Measurements from ENCODE around the gene GDPD2. TPM values are rescaled to one million over a fixed set of nuclear protein-coding genes. Genes with fewer than 3 reads are reported as not detected.
A peak's percentile ranks its signal among the peaks of the same experiment; 100 is the strongest.

Gene GDPD2
- total and polyA plus RNA-seq, 3 experiments from 2014 or later, result 0.09 TPM; not detected in 2

GRCh38 chrX:70433848-70434351 lies 10.8 kb downstream of the GDPD2 start:
- Histone ChIP-seq H3K4me3 (ENCODE audit: low read length) (peak overlapping the region; percentile 70), H3K9me3 (ENCODE audit: low read length) (no peaks in the 10 kb centered on the region), H3K4me1 (ENCODE audit: insufficient read depth, low read length) (peaks cover 4% of the 10 kb centered on the region), H3K27ac (ENCODE audit: low read depth, low read length) (peak overlapping the region; percentile 79), H3K36me3 (ENCODE audit: insufficient read depth, low read length) (no peaks in the 10 kb centered on the region), H3K27me3 (ENCODE audit: insufficient read depth, low read length, poor library complexity, severe bottlenecking) (no peaks in the 10 kb centered on the region)
- peak overlapping the region; percentile 88 to 97 (median 96) for H3K27ac Mint-ChIP-seq
- ChIA-PET CTCF (interaction anchor here (0.9 to 3.7 kb wide), 10 partner anchors 9 to 301 kb away, joined by 3 to 26 read pairs (median 6); partner anchors contain the start of genes DLG3 and IGBP1), POLR2A (interaction anchor here (0.5 to 1.8 kb wide), 4 partner anchors 18 to 300 kb away, joined by 3 to 10 read pairs (median 4); partner anchors contain the start of gene IGBP1)
- H3K9me3 Mint-ChIP-seq, result no peaks in the 10 kb centered on the region
- H3K4me1 Mint-ChIP-seq, result peaks cover 14 to 32% (median 15%) of the 10 kb centered on the region in 3 donors
- peaks cover 0 to 11% of the 10 kb centered on the region in 2 donors for H3K27me3 Mint-ChIP-seq
- peak; percentile 67 to 83 (median 72) for DNase-seq
- peak overlapping the region; percentile 90 to 99 (median 92) for H3K4me3 Mint-ChIP-seq
- peaks cover 0 to 5% (median 0%) of the 10 kb centered on the region in 3 donors for H3K36me3 Mint-ChIP-seq

GRCh38 chrX:70434352-70434866 lies 11.3 kb downstream of the GDPD2 start:
- H3K27ac ChIP-seq (ENCODE audit: low read depth, low read length), result peak overlapping the region; percentile 79
- no peaks in the 10 kb centered on the region for H3K9me3 Mint-ChIP-seq
- peak in 4 of 5 donors; percentile 26 to 69 (median 59) for DNase-seq
- H3K4me1 Mint-ChIP-seq, result peaks cover 19 to 37% (median 20%) of the 10 kb centered on the region in 3 donors
- peaks cover 0 to 5% (median 0%) of the 10 kb centered on the region in 3 donors for H3K36me3 Mint-ChIP-seq
- H3K36me3 ChIP-seq (ENCODE audit: insufficient read depth, low read length), result no peaks in the 10 kb centered on the region
- POLR2A ChIA-PET, result interaction anchor here (0.8 to 1.8 kb wide), 3 partner anchors 10 to 301 kb away, joined by 4 to 10 read pairs (median 8); partner anchors contain the start of genes DLG3 and IGBP1
- H3K4me3 ChIP-seq (ENCODE audit: low read length), result peak overlapping the region; percentile 70
- CTCF ChIA-PET, result interaction anchor here (1.1 to 3.7 kb wide), 8 partner anchors 8 to 301 kb away, joined by 3 to 26 read pairs (median 8); partner anchors contain the start of genes DLG3 and IGBP1
- H3K27me3 ChIP-seq (ENCODE audit: insufficient read depth, low read length, poor library complexity, severe bottlenecking), result no peaks in the 10 kb centered on the region
- H3K27me3 Mint-ChIP-seq, result peaks cover 2 to 14% of the 10 kb centered on the region in 2 donors
- peak overlapping the region; percentile 88 to 97 (median 96) for H3K27ac Mint-ChIP-seq
- peak overlapping the region; percentile 90 to 99 (median 92) for H3K4me3 Mint-ChIP-seq
- H3K9me3 ChIP-seq (ENCODE audit: low read length), result no peaks in the 10 kb centered on the region
- peaks cover 4% of the 10 kb centered on the region for H3K4me1 ChIP-seq (ENCODE audit: insufficient read depth, low read length)

DNA sequence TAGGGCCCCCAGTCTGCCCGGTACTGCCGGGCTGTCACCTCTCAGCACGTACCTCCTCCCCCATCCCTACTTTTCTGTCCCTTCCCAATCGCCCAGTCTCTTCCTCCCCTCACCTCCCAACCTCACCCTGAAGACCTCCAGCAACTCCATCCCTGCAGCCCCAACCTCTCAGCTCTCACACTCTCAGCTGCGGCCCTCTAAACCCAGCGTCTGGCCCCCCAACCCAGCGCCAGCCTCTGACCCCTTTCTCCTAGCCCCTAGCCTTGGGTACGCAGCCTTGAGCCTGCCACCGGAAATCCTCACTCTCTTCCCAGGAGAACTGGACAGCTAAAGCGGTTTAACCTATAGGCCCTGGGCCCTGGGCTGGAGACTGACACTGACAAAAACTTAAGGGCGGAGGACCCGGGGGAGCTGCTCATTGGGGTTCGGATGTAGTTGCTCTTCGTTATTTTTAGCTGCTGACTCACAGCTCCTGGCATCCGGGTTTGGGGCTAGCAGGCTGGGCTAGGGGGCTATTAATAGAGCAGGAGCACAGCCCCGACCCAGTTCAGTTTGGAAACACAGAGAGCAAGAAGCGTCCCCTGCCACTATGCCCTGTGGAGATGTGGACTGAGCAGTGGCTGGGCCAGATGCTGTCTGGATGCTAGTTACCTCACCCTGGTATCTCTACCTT lies 11.9 kb downstream of the GDPD2 start:
- Mint-ChIP-seq H3K4me1 (peaks cover 20 to 38% (median 21%) of the 10 kb centered on the region in 3 donors), H3K27ac (peak overlapping the region; percentile 80 to 95 (median 86)), H3K9me3 (no peaks in the 10 kb centered on the region), H3K36me3 (peaks cover 0 to 5% (median 0%) of the 10 kb centered on the region in 3 donors), H3K27me3 (peaks cover 3 to 16% of the 10 kb centered on the region in 2 donors), H3K4me3 (peak overlapping the region; percentile 82 to 97 (median 91))
- H3K36me3 ChIP-seq (ENCODE audit: insufficient read depth, low read length), result no peaks in the 10 kb centered on the region
- H3K4me3 ChIP-seq (ENCODE audit: low read length), result peak overlapping the region; percentile 70
- H3K27me3 ChIP-seq (ENCODE audit: insufficient read depth, low read length, poor library complexity, severe bottlenecking), result no peaks in the 10 kb centered on the region
- peak in 2 of 5 donors; percentile 12 to 63 for DNase-seq
- POLR2A ChIA-PET, result interaction anchor here (1.8 kb wide), 2 partner anchors 10 to 17 kb away, joined by 8 to 10 read pairs; partner anchors contain the start of gene DLG3
- H3K9me3 ChIP-seq (ENCODE audit: low read length), result no peaks in the 10 kb centered on the region
- peaks cover 4% of the 10 kb centered on the region for H3K4me1 ChIP-seq (ENCODE audit: insufficient read depth, low read length)
- CTCF ChIA-PET, result interaction anchor here (0.6 to 3.7 kb wide), 6 partner anchors 8 to 302 kb away, joined by 3 to 26 read pairs (median 8); partner anchors contain the start of genes DLG3 and IGBP1
- H3K27ac ChIP-seq (ENCODE audit: low read depth, low read length), result peak overlapping the region; percentile 79

GRCh38 chrX:70436343-70436742 lies 13.2 kb downstream of the GDPD2 start:
- no peaks in the 10 kb centered on the region for H3K9me3 Mint-ChIP-seq
- H3K4me1 ChIP-seq (ENCODE audit: insufficient read depth, low read length), result peaks cover 4% of the 10 kb centered on the region
- peaks cover 0 to 5% (median 0%) of the 10 kb centered on the region in 3 donors for H3K36me3 Mint-ChIP-seq
- peak overlapping the region in 1 of 7 donors; percentile 76 for H3K4me3 Mint-ChIP-seq
- H3K27ac ChIP-seq (ENCODE audit: low read depth, low read length), result no peak overlapping the region
- H3K27me3 ChIP-seq (ENCODE audit: insufficient read depth, low read length, poor library complexity, severe bottlenecking), result no peaks in the 10 kb centered on the region
- H3K4me1 Mint-ChIP-seq, result peaks cover 20 to 38% (median 21%) of the 10 kb centered on the region in 3 donors
- no peak overlapping the region for H3K4me3 ChIP-seq (ENCODE audit: low read length)
- ChIA-PET POLR2A (interaction anchor here (1.8 kb wide), 1 partner anchor 8 kb away, joined by 8 read pairs; the partner anchor contains the start of gene DLG3), CTCF (interaction anchor here (3.6 kb wide), 1 partner anchor 15 kb away, joined by 26 read pairs; no protein-coding TSS in a partner anchor)
- DNase-seq, result no peak
- H3K27me3 Mint-ChIP-seq, result peaks cover 3 to 18% of the 10 kb centered on the region in 2 donors
- H3K9me3 ChIP-seq (ENCODE audit: low read length), result no peaks in the 10 kb centered on the region
- H3K27ac Mint-ChIP-seq, result peak overlapping the region in 5 of 8 donors; percentile 42 to 86 (median 67)
- no peaks in the 10 kb centered on the region for H3K36me3 ChIP-seq (ENCODE audit: insufficient read depth, low read length)

DNA sequence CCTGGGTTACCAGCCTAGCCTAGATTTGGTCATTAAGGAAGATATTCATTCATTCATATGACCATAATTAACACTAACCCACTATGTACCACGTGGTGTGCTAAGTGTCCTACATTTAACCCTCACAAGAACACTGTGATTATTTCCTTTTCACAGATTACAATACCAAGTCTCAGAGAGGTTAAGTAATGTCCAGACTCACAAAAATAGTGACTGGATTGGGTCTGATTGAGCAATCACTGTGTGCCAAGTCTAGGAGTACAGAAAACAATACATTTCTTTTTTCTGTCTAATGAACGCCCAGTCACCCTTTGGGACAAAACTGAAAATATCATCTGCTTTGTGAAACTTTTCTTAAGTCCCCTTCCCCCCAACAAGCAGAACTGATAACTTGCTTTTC lies 13.9 kb downstream of the GDPD2 start:
- H3K36me3 ChIP-seq (ENCODE audit: insufficient read depth, low read length), result no peaks in the 10 kb centered on the region

GRCh38 chrX:70437921-70438665 lies 15.0 kb downstream of the GDPD2 start:
- no peak for DNase-seq
- Mint-ChIP-seq H3K27ac (peak overlapping the region in 2 of 8 donors; percentile 2 to 53), H3K4me3 (peak overlapping the region in 1 of 7 donors; percentile 49), H3K9me3 (no peaks in the 10 kb centered on the region), H3K36me3 (peaks cover 0 to 5% (median 0%) of the 10 kb centered on the region in 3 donors), H3K4me1 (peaks cover 20 to 36% (median 20%) of the 10 kb centered on the region in 3 donors), H3K27me3 (peaks cover 17 to 25% of the 10 kb centered on the region in 2 donors)
- Histone ChIP-seq H3K4me1 (ENCODE audit: insufficient read depth, low read length) (peaks cover 4% of the 10 kb centered on the region), H3K9me3 (ENCODE audit: low read length) (no peaks in the 10 kb centered on the region), H3K27ac (ENCODE audit: low read depth, low read length) (no peak overlapping the region), H3K36me3 (ENCODE audit: insufficient read depth, low read length) (no peaks in the 10 kb centered on the region), H3K4me3 (ENCODE audit: low read length) (no peak overlapping the region), H3K27me3 (ENCODE audit: insufficient read depth, low read length, poor library complexity, severe bottlenecking) (no peaks in the 10 kb centered on the region)
- CTCF ChIA-PET, result no interaction called here
- POLR2A ChIA-PET, result no interaction called here

More for the DNA sequence above, 13.9 kb downstream of the GDPD2 start:
- H3K27me3 ChIP-seq (ENCODE audit: insufficient read depth, low read length, poor library complexity, severe bottlenecking), result no peaks in the 10 kb centered on the region
- H3K4me1 ChIP-seq (ENCODE audit: insufficient read depth, low read length), result peaks cover 4% of the 10 kb centered on the region
- Mint-ChIP-seq H3K4me1 (peaks cover 20 to 38% (median 21%) of the 10 kb centered on the region in 3 donors), H3K36me3 (peaks cover 0 to 5% (median 0%) of the 10 kb centered on the region in 3 donors), H3K27me3 (peaks cover 6 to 19% of the 10 kb centered on the region in 2 donors), H3K27ac (peak overlapping the region in 1 of 8 donors; percentile 86), H3K4me3 (peak overlapping the region in 1 of 7 donors; percentile 76), H3K9me3 (no peaks in the 10 kb centered on the region)
- DNase-seq, result no peak
- ChIA-PET POLR2A (no interaction called here), CTCF (no interaction called here)
- H3K9me3 ChIP-seq (ENCODE audit: low read length), result no peaks in the 10 kb centered on the region
- H3K27ac ChIP-seq (ENCODE audit: low read depth, low read length), result no peak overlapping the region
- H3K4me3 ChIP-seq (ENCODE audit: low read length), result no peak overlapping the region

GRCh38 chrX:70439016-70439415 lies 15.9 kb downstream of the GDPD2 start:
- H3K4me3 ChIP-seq (ENCODE audit: low read length), result no peak overlapping the region
- no peaks in the 10 kb centered on the region for H3K36me3 ChIP-seq (ENCODE audit: insufficient read depth, low read length)
- peaks cover 13 to 30% (median 18%) of the 10 kb centered on the region in 3 donors for H3K4me1 Mint-ChIP-seq
- peaks cover 17 to 27% of the 10 kb centered on the region in 2 donors for H3K27me3 Mint-ChIP-seq
- no peaks in the 10 kb centered on the region for H3K9me3 Mint-ChIP-seq
- peak overlapping the region in 2 of 8 donors; percentile 53 to 77 for H3K27ac Mint-ChIP-seq
- DNase-seq, result no peak
- H3K27ac ChIP-seq (ENCODE audit: low read depth, low read length), result no peak overlapping the region
- peak overlapping the region in 2 of 7 donors; percentile 43 to 73 for H3K4me3 Mint-ChIP-seq
- peaks cover 0 to 3% (median 0%) of the 10 kb centered on the region in 3 donors for H3K36me3 Mint-ChIP-seq
- CTCF ChIA-PET, result no interaction called here
- no peaks in the 10 kb centered on the region for H3K27me3 ChIP-seq (ENCODE audit: insufficient read depth, low read length, poor library complexity, severe bottlenecking)
- POLR2A ChIA-PET, result interaction anchor here (0.6 kb wide), 1 partner anchor 927 kb away, joined by 3 read pairs; the partner anchor contains the start of gene TAF1
- peaks cover 4% of the 10 kb centered on the region for H3K4me1 ChIP-seq (ENCODE audit: insufficient read depth, low read length)
- H3K9me3 ChIP-seq (ENCODE audit: low read length), result no peaks in the 10 kb centered on the region

All from CD8-positive, alpha-beta memory T cell (primary cell).